B cell (primary cell): Measurements from ENCODE around the gene ESPN. TPM values are rescaled to one million over a fixed set of nuclear protein-coding genes. Genes with fewer than 3 reads are reported as not detected.
A peak's percentile ranks its signal among the peaks of the same experiment; 100 is the strongest.

Experiments used
- ATAC-seq: fragments of 200-7000 bp; cut with Tn5 transposase; one replicate; pipeline ENCODE4 v1.10.0; 2021; ENCODE audit warnings: low read depth, mild to moderate bottlenecking, moderate number of reproducible peaks, moderate library complexity
- CTCF ChIA-PET: fragments of 350-600 bp; sonication (Branson Sonifier 250); formaldehyde crosslinking; loops from one replicate; lab custom pipeline; 2021; ENCODE audit warnings: antibody characterized with exemption, inconsistent platforms; lab: Charles Lee
- POLR2A ChIA-PET: fragments of 350-600 bp; sonication (Branson Sonifier 250); formaldehyde crosslinking; loops from one replicate; lab custom pipeline; 2021; ENCODE audit warnings: antibody characterized with exemption; lab: Charles Lee
- DNase-seq: peaks from one replicate; pipeline ENCODE4 v3.0.0; 2013
- H2AFZ ChIP-seq: 2 replicates; pipeline ENCODE4 v1.6.1; 2012; ENCODE audit warnings: mild to moderate bottlenecking, low read depth, low read length; ENCODE audit not compliant: insufficient read depth, poor library complexity, severe bottlenecking
- H3K27ac ChIP-seq, 2 donors: 1 replicate in 1 of 2; 2 replicates in 1 of 2; pipeline ENCODE4 v1.5.1; 2012 to 2013; ENCODE audit warnings: low read length in 2 of 2, mild to moderate bottlenecking in 2 of 2, moderate library complexity in 1 of 2
- H3K27me3 ChIP-seq, 4 experiments: fragments of 200-600 bp in 1 of 4; sonication (generic) in 1 of 4; replicated peaks in 1 of 4; 1 replicate in 2 of 4; 2 replicates in 2 of 4; pipeline versions ENCODE4 v1.6.1 to v1.7.0; 2013 to 2016; ENCODE audit warnings: low read length in 3 of 4, mild to moderate bottlenecking in 2 of 4, mixed read lengths in 1 of 4, moderate library complexity in 1 of 4; ENCODE audit not compliant: insufficient read depth in 4 of 4, control insufficient read depth in 3 of 4; ENCODE audit errors: control extremely low read depth in 1 of 4
- H3K36me3 ChIP-seq, 2 experiments: replicated peaks in 1 of 2; 1 replicate in 1 of 2; 2 replicates in 1 of 2; pipeline versions ENCODE4 v1.6.1 to v1.7.1; 2013; ENCODE audit warnings: low read length in 1 of 2; ENCODE audit not compliant: insufficient read depth in 2 of 2, control insufficient read depth in 1 of 2; ENCODE audit errors: control extremely low read depth in 1 of 2, extremely low read depth in 1 of 2
- H3K4me1 ChIP-seq, 2 donors: fragments of 200-600 bp in 1 of 2; sonication (generic) in 1 of 2; 1 replicate in 1 of 2; 2 replicates in 1 of 2; pipeline versions ENCODE4 v1.5.1 to v1.6.1; 2013 to 2017; ENCODE audit warnings: low read length in 2 of 2; ENCODE audit not compliant: control insufficient read depth in 2 of 2, insufficient read depth in 2 of 2
- H3K4me2 ChIP-seq: replicated peaks from 2 replicates; pipeline ENCODE3; 2012; ENCODE audit warnings: mild to moderate bottlenecking, low read depth, low read length; ENCODE audit not compliant: poor library complexity, severe bottlenecking
- H3K4me3 ChIP-seq, 5 experiments: fragments of 200-600 bp in 1 of 5; sonication (generic) in 1 of 5; 1 replicate in 3 of 5; 2 replicates in 2 of 5; pipeline versions ENCODE4 v1.5.1 to v1.7.0; 2011 to 2016; ENCODE audit warnings: low read length in 4 of 5, mild to moderate bottlenecking in 4 of 5, low read depth in 2 of 5, control low read depth in 1 of 5, moderate library complexity in 1 of 5; ENCODE audit not compliant: insufficient read depth in 1 of 5; ENCODE audit errors: control extremely low read depth in 1 of 5, extremely low read depth in 1 of 5
- H3K79me2 ChIP-seq: fragments of 200-600 bp; sonication (generic); one replicate; pipeline ENCODE4 v1.6.0; 2016; ENCODE audit warnings: low read length; ENCODE audit not compliant: control insufficient read depth, insufficient read depth
- H3K9ac ChIP-seq: fragments of 200-600 bp; sonication (generic); 2 replicates; pipeline ENCODE4 v1.6.1; 2017; ENCODE audit warnings: mild to moderate bottlenecking, low read length, moderate library complexity
- H3K9me3 ChIP-seq, 3 donors: one replicate each; pipeline versions ENCODE4 v1.6.1 to v1.7.1; 2013; ENCODE audit warnings: low read length in 2 of 3; ENCODE audit not compliant: control insufficient read depth in 2 of 3, insufficient read depth in 1 of 3; ENCODE audit errors: control extremely low read depth in 1 of 3
- H4K20me1 ChIP-seq: 2 replicates; pipeline ENCODE4 v1.6.0; 2012; ENCODE audit warnings: mild to moderate bottlenecking, low read length; ENCODE audit not compliant: insufficient read depth, control insufficient read depth, poor library complexity, severe bottlenecking
- H3K27ac Mint-ChIP-seq: one replicate; pipeline ENCODE4 v1.8.0; 2021; ENCODE audit warnings: mixed read lengths
- H3K27me3 Mint-ChIP-seq: one replicate; pipeline ENCODE4 v1.8.0; 2021; ENCODE audit warnings: mixed read lengths
- H3K4me1 Mint-ChIP-seq: one replicate; pipeline ENCODE4 v1.8.0; 2021; ENCODE audit warnings: mixed read lengths
- H3K4me3 Mint-ChIP-seq: one replicate; pipeline ENCODE4 v1.8.0; 2021; ENCODE audit warnings: mixed read lengths
- H3K9me3 Mint-ChIP-seq: one replicate; pipeline ENCODE4 v1.8.0; 2022; ENCODE audit warnings: mixed read lengths; ENCODE audit not compliant: insufficient read depth
- EZH2 ChIP-seq: IDR thresholded peaks from 2 replicates; pipeline ENCODE4 v1.6.1; 2012; ENCODE audit warnings: borderline replicate concordance, low read depth, mild to moderate bottlenecking, moderate library complexity, low read length; ENCODE audit not compliant: insufficient read depth, poor library complexity, severe bottlenecking
- WGBS: methylation state at CpG from one replicate; pipeline ENCODE4 v1.1.5; 2013; ENCODE audit warnings: missing lambda C conversion rate; ENCODE audit not compliant: insufficient coverage; 5-methylcytosine and 5-hydroxymethylcytosine counted together
- intact Hi-C: fragments of 100-400 bp; cut with micrococcal nuclease; formaldehyde crosslinking; loops from one replicate; pipeline ENCODE4 v1.10.0; 2022
- polyA plus RNA-seq: library from polyadenylated mRNA; depleted of rRNA; stranded (reverse); fragments of >200 nt; gene quantifications from 2 replicates; pipeline ENCODE4 v1.2.3, GENCODE V29; 2012
- total RNA-seq, 2 donors: library from RNA; stranded (reverse); fragments of 120-200 nt in 1 of 2; gene quantifications; 1 replicate in 1 of 2; 2 replicates in 1 of 2; pipeline versions ENCODE4 v1.2.3 to v1.2.4, GENCODE V29; 2013 to 2022
- TF ChIP-seq, protein P1 (sequence below): fragments of 200-600 bp; IDR thresholded peaks from one replicate; pipeline ENCODE4 v1.8.0; 2022; ENCODE audit warnings: antibody characterized with exemption, mild to moderate bottlenecking

ESPN gene
- total and polyA plus RNA-seq, 2 donors (not counting 1 experiment from before 2014, with no cell fraction given) = 0.19 to 0.25 TPM

DNA sequence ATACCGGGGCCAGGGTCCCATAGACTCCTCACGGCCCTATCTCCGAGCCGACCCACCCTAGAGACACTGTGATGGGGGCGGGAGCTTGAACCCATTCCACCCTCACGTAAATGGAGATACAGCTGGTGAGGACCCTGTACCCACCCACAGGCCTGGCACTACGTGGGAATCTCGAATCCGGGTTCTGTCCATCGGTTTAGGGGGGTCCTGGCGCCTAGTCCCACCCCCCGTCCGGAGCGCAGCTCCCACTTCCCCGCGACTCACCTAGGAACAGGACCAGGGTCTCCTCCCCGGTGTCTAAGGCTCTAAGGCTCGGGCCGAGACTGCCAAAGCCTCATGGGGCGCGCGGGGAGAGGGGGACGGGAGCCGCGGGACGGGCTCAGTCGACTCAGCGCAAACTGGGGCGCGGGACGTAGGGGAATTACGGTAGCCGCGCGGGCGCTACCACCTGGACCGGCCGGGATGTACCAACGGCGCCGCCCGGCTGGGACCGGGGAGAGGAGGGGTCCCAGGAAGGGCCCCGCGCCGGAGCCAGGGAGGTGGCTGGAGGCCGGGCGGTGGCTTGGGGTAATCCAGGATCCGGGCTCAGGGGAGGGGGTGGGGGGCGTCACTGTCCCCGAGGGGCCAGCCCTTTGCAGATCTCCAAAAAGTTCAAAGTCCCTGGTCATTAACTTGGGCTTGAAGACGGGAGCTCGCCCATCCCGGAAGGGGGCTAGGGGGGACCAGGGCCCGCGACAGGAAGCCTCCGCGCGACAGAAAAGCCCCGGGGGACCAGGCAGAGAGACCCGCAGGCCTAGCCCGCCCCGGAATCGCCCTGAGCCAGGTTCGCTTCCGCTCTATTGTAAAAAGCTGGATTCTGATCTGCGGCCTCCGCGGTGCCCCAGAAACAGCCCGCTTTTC, 65.9 kb downstream of the ESPN start:
- H3K79me2 ChIP-seq = no peaks in the 10 kb centered on the region
- H3K4me1 Mint-ChIP-seq = peaks cover 20% of the 10 kb centered on the region
- peak overlapping the region; percentile 97 for H3K4me2 ChIP-seq
- H3K36me3 ChIP-seq = no peaks in the 10 kb centered on the region
- H3K27me3 Mint-ChIP-seq = peaks cover 11% of the 10 kb centered on the region
- WGBS = under 1% methylated on average over 70 of the region's 70 CpGs
- H3K4me1 ChIP-seq = peaks cover 21 to 32% of the 10 kb centered on the region in 2 donors
- H3K27ac Mint-ChIP-seq = peak overlapping the region; percentile 37
- peak overlapping the region; percentile 11 to 83 (median 64) for H3K4me3 ChIP-seq
- H2AFZ ChIP-seq = peak overlapping the region; percentile 91
- no peaks in the 10 kb centered on the region for H4K20me1 ChIP-seq
- peak overlapping the region; percentile 70 for H3K4me3 Mint-ChIP-seq
- H3K9me3 ChIP-seq = peaks cover 0 to 4% (median 0%) of the 10 kb centered on the region in 3 donors
- intact Hi-C loops = loop anchor here (1.0 kb wide), 1 partner anchor 156 kb away; no protein-coding TSS in a partner anchor
- peak overlapping the region in 1 of 2 donors; percentile 42 for H3K27ac ChIP-seq
- CTCF ChIA-PET = interaction anchor here (0.9 to 8.5 kb wide), 9 partner anchors 9 to 244 kb away, joined by 3 to 86 read pairs (median 4); partner anchors contain the start of gene NOL9
- POLR2A ChIA-PET = no interaction called here
- peaks cover 0 to 18% (median 6%) of the 10 kb centered on the region in 4 experiments for H3K27me3 ChIP-seq
- H3K9ac ChIP-seq = peak overlapping the region; percentile 77
- ATAC-seq = peak; percentile 35
- no peak for TF ChIP-seq EZH2
- TF ChIP-seq, protein P1, sequence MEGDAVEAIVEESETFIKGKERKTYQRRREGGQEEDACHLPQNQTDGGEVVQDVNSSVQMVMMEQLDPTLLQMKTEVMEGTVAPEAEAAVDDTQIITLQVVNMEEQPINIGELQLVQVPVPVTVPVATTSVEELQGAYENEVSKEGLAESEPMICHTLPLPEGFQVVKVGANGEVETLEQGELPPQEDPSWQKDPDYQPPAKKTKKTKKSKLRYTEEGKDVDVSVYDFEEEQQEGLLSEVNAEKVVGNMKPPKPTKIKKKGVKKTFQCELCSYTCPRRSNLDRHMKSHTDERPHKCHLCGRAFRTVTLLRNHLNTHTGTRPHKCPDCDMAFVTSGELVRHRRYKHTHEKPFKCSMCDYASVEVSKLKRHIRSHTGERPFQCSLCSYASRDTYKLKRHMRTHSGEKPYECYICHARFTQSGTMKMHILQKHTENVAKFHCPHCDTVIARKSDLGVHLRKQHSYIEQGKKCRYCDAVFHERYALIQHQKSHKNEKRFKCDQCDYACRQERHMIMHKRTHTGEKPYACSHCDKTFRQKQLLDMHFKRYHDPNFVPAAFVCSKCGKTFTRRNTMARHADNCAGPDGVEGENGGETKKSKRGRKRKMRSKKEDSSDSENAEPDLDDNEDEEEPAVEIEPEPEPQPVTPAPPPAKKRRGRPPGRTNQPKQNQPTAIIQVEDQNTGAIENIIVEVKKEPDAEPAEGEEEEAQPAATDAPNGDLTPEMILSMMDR = peak; percentile 66
- peak; percentile 67 for DNase-seq
- H3K9me3 Mint-ChIP-seq = no peaks in the 10 kb centered on the region

DNA sequence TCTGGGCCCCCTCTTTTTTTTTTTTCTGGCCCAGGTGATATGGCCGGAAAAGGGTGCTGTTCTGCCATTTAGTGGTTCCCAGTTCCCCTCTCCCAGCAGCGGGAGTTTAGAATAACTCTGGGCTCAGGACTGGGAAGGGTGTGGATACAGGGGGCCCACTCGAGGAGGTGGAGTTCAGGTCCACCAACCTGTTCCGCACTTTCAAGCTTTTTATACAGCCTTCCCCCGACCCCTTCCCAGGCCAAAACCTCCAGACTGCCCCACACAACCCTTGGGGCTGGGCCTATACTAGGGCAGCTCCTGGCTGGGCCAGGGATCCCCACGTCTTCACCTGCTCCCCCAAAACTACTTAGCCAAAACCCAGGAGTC, 66.5 kb downstream of the ESPN start:
- peaks cover 15 to 27% of the 10 kb centered on the region in 2 donors for H3K4me1 ChIP-seq
- peaks cover 0 to 2% (median 0%) of the 10 kb centered on the region in 3 donors for H3K9me3 ChIP-seq
- no peaks in the 10 kb centered on the region for H3K79me2 ChIP-seq
- no peaks in the 10 kb centered on the region for H3K36me3 ChIP-seq
- Mint-ChIP-seq H3K27me3 (peaks cover 16% of the 10 kb centered on the region), H3K9me3 (no peaks in the 10 kb centered on the region), H3K27ac (no peak overlapping the region), H3K4me3 (peak overlapping the region; percentile 70), H3K4me1 (peaks cover 19% of the 10 kb centered on the region)
- peak overlapping the region; percentile 97 for H3K4me2 ChIP-seq
- peak overlapping the region; percentile 77 for H3K9ac ChIP-seq
- ChIA-PET CTCF (interaction anchor here (0.9 to 8.5 kb wide), 7 partner anchors 8 to 244 kb away, joined by 3 to 86 read pairs (median 4); partner anchors contain the start of gene NOL9), POLR2A (no interaction called here)
- intact Hi-C loops = no loop called here
- peaks cover 0 to 18% (median 4%) of the 10 kb centered on the region in 4 experiments for H3K27me3 ChIP-seq
- no peaks in the 10 kb centered on the region for H4K20me1 ChIP-seq
- ATAC-seq (no peak), DNase-seq (peak; percentile 23)
- 61% methylated on average over 2 of the region's 6 CpGs for WGBS
- TF ChIP-seq EZH2 = no peak
- H3K27ac ChIP-seq = no peak overlapping the region
- H2AFZ ChIP-seq = peak overlapping the region; percentile 91
- peak overlapping the region in 4 of 5 experiments; percentile 44 to 83 (median 68) for H3K4me3 ChIP-seq
